Gastroesophageal sphincter (tissue), 4 donors: ENCODE results near the gene CCHCR1. TPM values are rescaled to one million over a fixed set of nuclear protein-coding genes. Genes with fewer than 3 reads are reported as not detected.

Experiments used
- ATAC-seq: fragments of 150-250 bp; one replicate; pipeline ENCODE4 v1.9.1; 2016; ENCODE audit warnings: mild to moderate bottlenecking, moderate library complexity
- H3K27ac ChIP-seq, 4 donors: fragments of 200-600 bp; sonication (generic) in 3 of 4; 1 replicate in 3 of 4; 2 replicates in 1 of 4; pipeline ENCODE4 v1.5.1; 2016 to 2019
- H3K27me3 ChIP-seq: fragments of 200-600 bp; sonication (generic); one replicate; pipeline ENCODE4 v1.5.1; 2019
- H3K36me3 ChIP-seq, 2 donors: fragments of 200-600 bp; sonication (generic); one replicate each; pipeline ENCODE4 v1.5.1; 2019; ENCODE audit warnings: control low read depth in 1 of 2
- H3K4me1 ChIP-seq, 3 donors: fragments of 200-600 bp; sonication (generic); 1 replicate in 2 of 3; 2 replicates in 1 of 3; pipeline ENCODE4 v1.5.1; 2016 to 2019; ENCODE audit warnings: control low read depth in 2 of 3
- H3K4me3 ChIP-seq, 2 donors: fragments of 200-600 bp; sonication (generic); one replicate each; pipeline ENCODE4 v1.5.1; 2019; ENCODE audit warnings: mild to moderate bottlenecking in 1 of 2, moderate library complexity in 1 of 2
- H3K9me3 ChIP-seq, 3 donors: fragments of 200-600 bp; sonication (generic); one replicate each; pipeline ENCODE4 v1.5.1; 2017 to 2019; ENCODE audit warnings: control low read depth in 2 of 3
- EP300 ChIP-seq: sonication (generic); formaldehyde crosslinking; IDR thresholded peaks from one replicate; pipeline ENCODE4 v1.6.1; 2017; ENCODE audit warnings: antibody characterized with exemption, mild to moderate bottlenecking
- POLR2A ChIP-seq, 2 donors: fragments of 450-650 bp; IDR thresholded peaks; one replicate each; pipeline ENCODE4 v1.6.1; 2017; ENCODE audit warnings: antibody characterized with exemption in 2 of 2, mild to moderate bottlenecking in 2 of 2, moderate library complexity in 1 of 2
- POLR2AphosphoS5 ChIP-seq: sonication (generic); formaldehyde crosslinking; IDR thresholded peaks from one replicate; pipeline ENCODE4 v1.6.1; 2017; ENCODE audit warnings: antibody characterized with exemption
- WGBS, 2 donors: methylation state at CpG; one replicate each; pipeline ENCODE4 v1.1.5; 2018; ENCODE audit warnings: low coverage in 1 of 2; 5-methylcytosine and 5-hydroxymethylcytosine counted together
- total RNA-seq, 4 donors: library from RNA; depleted of rRNA; stranded (reverse); fragments of >200 nt; gene quantifications; one replicate each; pipeline ENCODE4 v1.1.0, GENCODE V29; 2016
- TF ChIP-seq, protein P1 (sequence below), 4 experiments: fragments of 200-600 bp in 2 of 4; fragments of 450-650 bp in 2 of 4; sonication (generic) in 1 of 4; IDR thresholded peaks; one replicate each; pipeline ENCODE4 v1.5.1; 2017 to 2019; ENCODE audit warnings: antibody characterized with exemption in 4 of 4, mild to moderate bottlenecking in 2 of 4, moderate library complexity in 2 of 4

The CCHCR1 gene
- total RNA-seq, 4 donors from 2014 or later: 8.2 to 15.6 (median 11.5) TPM

DNA sequence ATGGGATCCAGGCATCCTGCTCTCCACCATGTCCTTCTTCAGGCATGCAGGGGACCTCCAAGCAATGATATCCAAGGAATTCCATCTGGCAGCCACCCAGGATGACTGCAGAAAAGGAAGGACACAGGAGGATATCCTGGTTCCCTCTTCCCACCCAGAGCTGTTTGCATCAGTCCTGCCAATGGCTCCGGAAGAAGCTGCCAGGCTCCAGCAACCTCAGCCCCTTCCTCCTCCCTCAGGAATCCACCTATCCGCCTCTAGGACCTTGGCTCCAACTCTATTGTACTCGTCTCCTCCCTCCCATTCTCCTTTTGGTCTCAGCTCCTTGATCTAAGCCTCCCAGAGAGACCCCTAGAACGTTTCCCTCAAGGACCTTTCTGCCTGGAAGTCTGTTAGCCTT is 18.0 kb downstream of the CCHCR1 start:
- ATAC-seq: no peak
- peaks cover 0 to 26% (median 4%) of the 10 kb centered on the region in 3 donors for H3K4me1 ChIP-seq
- TF ChIP-seq, protein P1, sequence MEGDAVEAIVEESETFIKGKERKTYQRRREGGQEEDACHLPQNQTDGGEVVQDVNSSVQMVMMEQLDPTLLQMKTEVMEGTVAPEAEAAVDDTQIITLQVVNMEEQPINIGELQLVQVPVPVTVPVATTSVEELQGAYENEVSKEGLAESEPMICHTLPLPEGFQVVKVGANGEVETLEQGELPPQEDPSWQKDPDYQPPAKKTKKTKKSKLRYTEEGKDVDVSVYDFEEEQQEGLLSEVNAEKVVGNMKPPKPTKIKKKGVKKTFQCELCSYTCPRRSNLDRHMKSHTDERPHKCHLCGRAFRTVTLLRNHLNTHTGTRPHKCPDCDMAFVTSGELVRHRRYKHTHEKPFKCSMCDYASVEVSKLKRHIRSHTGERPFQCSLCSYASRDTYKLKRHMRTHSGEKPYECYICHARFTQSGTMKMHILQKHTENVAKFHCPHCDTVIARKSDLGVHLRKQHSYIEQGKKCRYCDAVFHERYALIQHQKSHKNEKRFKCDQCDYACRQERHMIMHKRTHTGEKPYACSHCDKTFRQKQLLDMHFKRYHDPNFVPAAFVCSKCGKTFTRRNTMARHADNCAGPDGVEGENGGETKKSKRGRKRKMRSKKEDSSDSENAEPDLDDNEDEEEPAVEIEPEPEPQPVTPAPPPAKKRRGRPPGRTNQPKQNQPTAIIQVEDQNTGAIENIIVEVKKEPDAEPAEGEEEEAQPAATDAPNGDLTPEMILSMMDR (IDR thresholded peaks at IDR 0.05): no peak
- TF ChIP-seq EP300 (no peak), POLR2A (IDR thresholded peaks at IDR 0.05) (no peak), POLR2AphosphoS5 (no peak)
- H3K36me3 ChIP-seq: peaks cover 0 to 24% of the 10 kb centered on the region in 2 donors
- WGBS, 2 donors: 12 to 29% methylated on average over 2 to 3 of the region's 4 CpGs
- no peak overlapping the region for H3K4me3 ChIP-seq
- H3K9me3 ChIP-seq: no peaks in the 10 kb centered on the region
- no peaks in the 10 kb centered on the region for H3K27me3 ChIP-seq
- H3K27ac ChIP-seq: no peak overlapping the region

DNA sequence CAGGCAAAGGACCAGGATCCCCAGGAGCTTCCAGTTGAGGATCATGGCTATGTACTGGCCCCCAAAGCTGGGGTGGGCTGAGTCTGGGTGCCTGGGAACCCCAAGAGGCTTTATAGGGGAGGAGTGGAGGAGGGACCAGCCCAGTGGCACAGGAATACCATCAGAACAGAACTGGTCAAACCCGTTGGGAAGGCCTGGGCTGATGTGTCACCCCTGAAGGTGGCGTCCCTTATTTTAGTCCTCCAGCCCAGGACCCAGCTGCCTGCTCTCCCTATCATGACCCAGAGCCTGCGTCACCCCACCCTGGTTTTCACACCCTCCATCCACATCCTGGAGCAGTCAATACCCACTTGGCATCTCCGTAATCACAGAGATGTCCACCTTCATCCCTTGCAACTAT is 18.6 kb downstream of the CCHCR1 start, which contains the start of gene PSORS1C2:
Gene PSORS1C2, minus strand, starts transcription at position 85 of the 400 bp plus-strand sequence. Its CDS starts 40 bp downstream, at position 45.
- no peaks in the 10 kb centered on the region for H3K27me3 ChIP-seq
- no peak for TF ChIP-seq POLR2AphosphoS5
- TF ChIP-seq EP300: no peak
- TF ChIP-seq POLR2A (IDR thresholded peaks at IDR 0.05): no peak
- TF ChIP-seq, protein P1 (IDR thresholded peaks at IDR 0.05): no peak
- WGBS, 2 donors: 100% methylated on average over 2 to 4 of the region's 4 CpGs
- peaks cover 0 to 26% (median 4%) of the 10 kb centered on the region in 3 donors for H3K4me1 ChIP-seq
- H3K36me3 ChIP-seq: peaks cover 0 to 18% of the 10 kb centered on the region in 2 donors
- H3K9me3 ChIP-seq: no peaks in the 10 kb centered on the region
- no peak within 1 kb of the TSS for H3K27ac ChIP-seq
- H3K4me3 ChIP-seq: no peak within 1 kb of the TSS
- no peak for ATAC-seq

DNA sequence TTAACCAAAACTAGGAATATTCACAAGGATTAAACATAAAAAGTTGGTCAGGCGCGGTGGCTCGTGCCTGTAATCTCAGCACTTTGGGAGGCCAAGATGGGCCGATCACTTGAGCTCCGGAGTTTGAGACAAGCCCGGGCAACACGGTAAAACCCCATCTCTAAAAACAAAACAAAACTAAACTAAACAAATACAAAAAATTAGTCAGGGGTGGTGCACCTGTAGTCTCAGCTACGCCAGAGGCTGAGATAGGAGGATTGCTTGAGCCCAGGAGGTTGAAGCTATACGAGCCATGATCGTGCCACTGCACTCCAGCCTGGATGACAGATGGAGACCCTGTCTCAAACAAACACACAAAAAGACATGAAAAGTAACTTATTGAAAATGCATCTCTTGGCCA is 21.9 kb downstream of the CCHCR1 start:
- ATAC-seq: no peak
- TF ChIP-seq POLR2A (IDR thresholded peaks at IDR 0.05) (no peak), POLR2AphosphoS5 (no peak), EP300 (no peak)
- TF ChIP-seq, protein P1 (IDR thresholded peaks at IDR 0.05): no peak

DNA sequence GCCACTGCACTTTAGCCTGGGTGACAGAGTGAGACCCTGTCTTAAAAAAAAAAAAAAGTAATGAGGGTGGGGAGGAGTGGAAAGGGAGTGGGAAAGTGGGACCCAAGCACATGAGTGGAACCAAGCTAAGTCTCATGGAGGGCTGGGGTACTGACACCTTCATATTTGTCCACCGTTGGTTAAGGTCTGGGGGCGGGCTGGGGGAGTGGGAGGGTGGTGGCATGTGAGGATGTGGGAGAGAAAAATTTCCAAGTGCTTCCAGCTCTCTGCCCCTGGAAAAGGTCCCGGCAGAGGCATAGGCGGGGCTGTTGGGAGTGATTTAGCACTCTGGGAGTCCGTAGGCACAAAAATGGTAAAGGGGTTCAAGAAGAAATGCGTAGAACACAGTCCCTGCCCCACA is 24.8 kb downstream of the CCHCR1 start:
- Histone ChIP-seq H3K36me3 (no peaks in the 10 kb centered on the region), H3K4me3 (no peak overlapping the region), H3K27me3 (no peaks in the 10 kb centered on the region), H3K9me3 (no peaks in the 10 kb centered on the region), H3K4me1 (peaks cover 0 to 7% (median 3%) of the 10 kb centered on the region in 3 donors), H3K27ac (no peak overlapping the region)
- ATAC-seq: no peak
- 82 to 83% methylated on average over 1 to 4 of the region's 6 CpGs for WGBS, 2 donors
- TF ChIP-seq POLR2AphosphoS5 (no peak), POLR2A (IDR thresholded peaks at IDR 0.05) (no peak), EP300 (no peak)
- TF ChIP-seq, protein P1 (IDR thresholded peaks at IDR 0.05): no peak

More for the DNA sequence above, 21.9 kb downstream of the CCHCR1 start:
- H3K27me3 ChIP-seq: no peaks in the 10 kb centered on the region
- H3K4me3 ChIP-seq: no peak overlapping the region
- no peaks in the 10 kb centered on the region for H3K36me3 ChIP-seq
- no peaks in the 10 kb centered on the region for H3K9me3 ChIP-seq
- no peak overlapping the region for H3K27ac ChIP-seq
- 83 to 85% methylated on average over 8 to 9 of the region's 10 CpGs for WGBS, 2 donors
- peaks cover 0 to 10% (median 4%) of the 10 kb centered on the region in 3 donors for H3K4me1 ChIP-seq

DNA sequence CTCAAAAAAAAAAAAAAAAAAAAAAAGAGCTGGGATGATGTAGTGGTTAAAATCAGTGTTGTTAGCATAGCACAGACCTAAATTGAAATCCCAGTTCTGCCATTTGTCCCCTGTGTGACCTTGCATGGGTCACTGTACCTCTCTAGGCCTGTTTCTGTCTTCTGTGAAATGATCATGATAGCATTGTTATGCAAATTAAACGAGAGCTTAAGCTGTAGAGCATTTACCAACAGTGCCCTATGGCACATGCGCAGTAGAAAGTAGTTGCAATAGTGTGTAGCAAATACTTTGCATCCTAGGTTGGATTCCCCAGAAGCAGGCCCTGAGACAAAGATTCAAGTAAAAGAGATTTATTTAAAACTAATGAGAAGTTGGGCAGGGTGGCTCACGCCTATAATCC is 26.0 kb downstream of the CCHCR1 start:
- H3K27me3 ChIP-seq: no peaks in the 10 kb centered on the region
- H3K36me3 ChIP-seq: no peaks in the 10 kb centered on the region
- H3K27ac ChIP-seq: no peak overlapping the region
- WGBS, 2 donors: 68 to 84% methylated on average over 2 to 3 of the region's 3 CpGs
- H3K9me3 ChIP-seq: no peaks in the 10 kb centered on the region
- no peaks in the 10 kb centered on the region for H3K4me1 ChIP-seq
- TF ChIP-seq, protein P1 (IDR thresholded peaks at IDR 0.05): no peak
- no peak for TF ChIP-seq EP300
- no peak for TF ChIP-seq POLR2A (IDR thresholded peaks at IDR 0.05)
- TF ChIP-seq POLR2AphosphoS5: no peak
- H3K4me3 ChIP-seq: no peak overlapping the region
- no peak for ATAC-seq
